ENCODE results near the gene DIAPH2.

DNA sequence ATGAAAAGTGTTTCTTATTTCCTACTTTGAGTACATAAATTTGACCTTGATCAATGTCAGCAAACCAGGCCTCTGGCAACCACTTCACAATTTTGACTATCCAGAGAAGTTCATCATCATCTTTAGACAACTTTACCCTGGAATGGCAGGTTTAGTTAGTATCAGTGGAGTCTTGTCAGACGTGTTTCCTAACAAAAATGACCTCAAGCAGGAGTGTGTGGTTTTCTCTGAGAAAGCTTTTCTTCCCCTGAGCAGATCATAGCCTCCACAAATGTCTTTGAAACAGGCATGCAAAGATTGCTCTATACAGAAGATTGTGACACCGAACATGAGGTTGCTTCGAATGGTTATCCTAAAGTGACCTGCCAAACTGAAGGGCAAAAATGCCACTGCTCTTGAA lies 841.3 kb downstream of the DIAPH2 start:
- TF ChIP-seq, protein P1, sequence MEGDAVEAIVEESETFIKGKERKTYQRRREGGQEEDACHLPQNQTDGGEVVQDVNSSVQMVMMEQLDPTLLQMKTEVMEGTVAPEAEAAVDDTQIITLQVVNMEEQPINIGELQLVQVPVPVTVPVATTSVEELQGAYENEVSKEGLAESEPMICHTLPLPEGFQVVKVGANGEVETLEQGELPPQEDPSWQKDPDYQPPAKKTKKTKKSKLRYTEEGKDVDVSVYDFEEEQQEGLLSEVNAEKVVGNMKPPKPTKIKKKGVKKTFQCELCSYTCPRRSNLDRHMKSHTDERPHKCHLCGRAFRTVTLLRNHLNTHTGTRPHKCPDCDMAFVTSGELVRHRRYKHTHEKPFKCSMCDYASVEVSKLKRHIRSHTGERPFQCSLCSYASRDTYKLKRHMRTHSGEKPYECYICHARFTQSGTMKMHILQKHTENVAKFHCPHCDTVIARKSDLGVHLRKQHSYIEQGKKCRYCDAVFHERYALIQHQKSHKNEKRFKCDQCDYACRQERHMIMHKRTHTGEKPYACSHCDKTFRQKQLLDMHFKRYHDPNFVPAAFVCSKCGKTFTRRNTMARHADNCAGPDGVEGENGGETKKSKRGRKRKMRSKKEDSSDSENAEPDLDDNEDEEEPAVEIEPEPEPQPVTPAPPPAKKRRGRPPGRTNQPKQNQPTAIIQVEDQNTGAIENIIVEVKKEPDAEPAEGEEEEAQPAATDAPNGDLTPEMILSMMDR (IDR thresholded peaks at IDR 0.05): no peak
- TF ChIP-seq POLR2A (IDR thresholded peaks at IDR 0.05) (no peak), POLR2AphosphoS5 (IDR thresholded peaks at IDR 0.05) (no peak)

Data from breast epithelium (tissue), 3 donors.